Lung microvascular endothelial cell (primary cell): Measurements from ENCODE around the gene ARHGAP28. TPM values are rescaled to one million over a fixed set of nuclear protein-coding genes. Genes with fewer than 3 reads are reported as not detected.

ENCODE experiments used
- DNase-seq, 2 donors: peaks; one replicate each; pipeline versions ENCODE4 v3.0.0 to v3.0.0-alpha.2; 2010; ENCODE audit warnings: low read depth in 2 of 2
- total RNA-seq: library from RNA; depleted of rRNA; stranded (reverse); fragments of >200 nt; gene quantifications from 2 replicates; pipeline ENCODE4 v1.2.1, GENCODE V29; 2014

The ARHGAP28 gene
- total RNA-seq, 1 donor from 2014 or later, result 0.79 TPM

- DNase-seq, result no peak
Observed at GRCh38 chr18:6731222-6731596, 1.7 kb downstream of the ARHGAP28 start.

GRCh38 chr18:6732952-6733351 lies 3.4 kb downstream of the ARHGAP28 start:
- DNase-seq, result no peak

GRCh38 chr18:6733758-6734157 lies 4.2 kb downstream of the ARHGAP28 start:
- DNase-seq, result no peak

GRCh38 chr18:6734726-6735430 lies 5.4 kb downstream of the ARHGAP28 start:
- DNase-seq, result no peak

- DNase-seq, result no peak
Observed at GRCh38 chr18:6737833-6738232, 8.3 kb downstream of the ARHGAP28 start.

- DNase-seq, result no peak
Observed at GRCh38 chr18:6738622-6739021, 9.1 kb downstream of the ARHGAP28 start.

GRCh38 chr18:6741232-6741663 lies 11.7 kb downstream of the ARHGAP28 start:
- peak; percentile 33 to 65 for DNase-seq

- no peak for DNase-seq
Observed at GRCh38 chr18:6741786-6742185, 12.3 kb downstream of the ARHGAP28 start.

GRCh38 chr18:6743999-6744398 lies 14.5 kb downstream of the ARHGAP28 start:
- no peak for DNase-seq

- DNase-seq, result no peak
Observed at GRCh38 chr18:6744816-6745455, 15.4 kb downstream of the ARHGAP28 start.

- no peak for DNase-seq
Observed at GRCh38 chr18:6745504-6746031, 16.1 kb downstream of the ARHGAP28 start.

- no peak for DNase-seq
Observed at GRCh38 chr18:6746386-6746960, 17.0 kb downstream of the ARHGAP28 start.

- DNase-seq, result peak; percentile 3 to 87
Observed at GRCh38 chr18:6747646-6748045, 18.1 kb downstream of the ARHGAP28 start.

GRCh38 chr18:6748241-6748640 lies 18.7 kb downstream of the ARHGAP28 start:
- DNase-seq, result no peak

- no peak for DNase-seq
Observed at GRCh38 chr18:6750411-6750810, 20.9 kb downstream of the ARHGAP28 start.

- DNase-seq, result peak in 1 of 2 donors; percentile 62
Observed at GRCh38 chr18:6751222-6751621, 21.7 kb downstream of the ARHGAP28 start.

- DNase-seq, result peak in 1 of 2 donors; percentile 48
Observed at GRCh38 chr18:6752202-6752860, 22.8 kb downstream of the ARHGAP28 start.

- DNase-seq, result no peak
Observed at GRCh38 chr18:6755107-6755506, 25.6 kb downstream of the ARHGAP28 start.

- DNase-seq, result no peak
Observed at GRCh38 chr18:6757931-6758330, 28.4 kb downstream of the ARHGAP28 start.

- DNase-seq, result no peak
Observed at GRCh38 chr18:6759579-6759978, 30.1 kb downstream of the ARHGAP28 start.

GRCh38 chr18:6763524-6763923 lies 34.0 kb downstream of the ARHGAP28 start:
- no peak for DNase-seq

- DNase-seq, result no peak
Observed at GRCh38 chr18:6764382-6764781, 34.9 kb downstream of the ARHGAP28 start.
